ENCODE measurements around the gene LTA.

Gene LTA

GRCh38 chr6:31574106-31575061 is 2.3 kb downstream of the LTA start:
- DNase-seq, result no peak

DNA sequence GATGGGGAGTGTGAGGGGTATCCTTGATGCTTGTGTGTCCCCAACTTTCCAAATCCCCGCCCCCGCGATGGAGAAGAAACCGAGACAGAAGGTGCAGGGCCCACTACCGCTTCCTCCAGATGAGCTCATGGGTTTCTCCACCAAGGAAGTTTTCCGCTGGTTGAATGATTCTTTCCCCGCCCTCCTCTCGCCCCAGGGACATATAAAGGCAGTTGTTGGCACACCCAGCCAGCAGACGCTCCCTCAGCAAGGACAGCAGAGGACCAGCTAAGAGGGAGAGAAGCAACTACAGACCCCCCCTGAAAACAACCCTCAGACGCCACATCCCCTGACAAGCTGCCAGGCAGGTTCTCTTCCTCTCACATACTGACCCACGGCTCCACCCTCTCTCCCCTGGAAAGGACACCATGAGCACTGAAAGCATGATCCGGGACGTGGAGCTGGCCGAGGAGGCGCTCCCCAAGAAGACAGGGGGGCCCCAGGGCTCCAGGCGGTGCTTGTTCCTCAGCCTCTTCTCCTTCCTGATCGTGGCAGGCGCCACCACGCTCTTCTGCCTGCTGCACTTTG is 3.3 kb downstream of the LTA start, which contains the start of gene TNF:
TSS of gene TNF (plus strand) at position 231 of the 567 bp plus-strand sequence. CDS start at position 408, 177 bp downstream.
- DNase-seq, result peak; percentile 92

DNA sequence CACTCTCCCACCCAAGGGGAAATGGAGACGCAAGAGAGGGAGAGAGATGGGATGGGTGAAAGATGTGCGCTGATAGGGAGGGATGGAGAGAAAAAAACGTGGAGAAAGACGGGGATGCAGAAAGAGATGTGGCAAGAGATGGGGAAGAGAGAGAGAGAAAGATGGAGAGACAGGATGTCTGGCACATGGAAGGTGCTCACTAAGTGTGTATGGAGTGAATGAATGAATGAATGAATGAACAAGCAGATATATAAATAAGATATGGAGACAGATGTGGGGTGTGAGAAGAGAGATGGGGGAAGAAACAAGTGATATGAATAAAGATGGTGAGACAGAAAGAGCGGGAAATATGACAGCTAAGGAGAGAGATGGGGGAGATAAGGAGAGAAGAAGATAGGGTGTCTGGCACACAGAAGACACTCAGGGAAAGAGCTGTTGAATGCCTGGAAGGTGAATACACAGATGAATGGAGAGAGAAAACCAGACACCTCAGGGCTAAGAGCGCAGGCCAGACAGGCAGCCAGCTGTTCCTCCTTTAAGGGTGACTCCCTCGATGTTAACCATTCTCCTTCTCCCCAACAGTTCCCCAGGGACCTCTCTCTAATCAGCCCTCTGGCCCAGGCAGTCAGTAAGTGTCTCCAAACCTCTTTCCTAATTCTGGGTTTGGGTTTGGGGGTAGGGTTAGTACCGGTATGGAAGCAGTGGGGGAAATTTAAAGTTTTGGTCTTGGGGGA is 4.0 kb downstream of the LTA start:
- no peak for DNase-seq

DNA sequence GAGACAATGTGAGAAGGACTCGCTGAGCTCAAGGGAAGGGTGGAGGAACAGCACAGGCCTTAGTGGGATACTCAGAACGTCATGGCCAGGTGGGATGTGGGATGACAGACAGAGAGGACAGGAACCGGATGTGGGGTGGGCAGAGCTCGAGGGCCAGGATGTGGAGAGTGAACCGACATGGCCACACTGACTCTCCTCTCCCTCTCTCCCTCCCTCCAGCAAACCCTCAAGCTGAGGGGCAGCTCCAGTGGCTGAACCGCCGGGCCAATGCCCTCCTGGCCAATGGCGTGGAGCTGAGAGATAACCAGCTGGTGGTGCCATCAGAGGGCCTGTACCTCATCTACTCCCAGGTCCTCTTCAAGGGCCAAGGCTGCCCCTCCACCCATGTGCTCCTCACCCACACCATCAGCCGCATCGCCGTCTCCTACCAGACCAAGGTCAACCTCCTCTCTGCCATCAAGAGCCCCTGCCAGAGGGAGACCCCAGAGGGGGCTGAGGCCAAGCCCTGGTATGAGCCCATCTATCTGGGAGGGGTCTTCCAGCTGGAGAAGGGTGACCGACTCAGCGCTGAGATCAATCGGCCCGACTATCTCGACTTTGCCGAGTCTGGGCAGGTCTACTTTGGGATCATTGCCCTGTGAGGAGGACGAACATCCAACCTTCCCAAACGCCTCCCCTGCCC is 4.9 kb downstream of the LTA start:
- DNase-seq, result peak; percentile 64

DNA sequence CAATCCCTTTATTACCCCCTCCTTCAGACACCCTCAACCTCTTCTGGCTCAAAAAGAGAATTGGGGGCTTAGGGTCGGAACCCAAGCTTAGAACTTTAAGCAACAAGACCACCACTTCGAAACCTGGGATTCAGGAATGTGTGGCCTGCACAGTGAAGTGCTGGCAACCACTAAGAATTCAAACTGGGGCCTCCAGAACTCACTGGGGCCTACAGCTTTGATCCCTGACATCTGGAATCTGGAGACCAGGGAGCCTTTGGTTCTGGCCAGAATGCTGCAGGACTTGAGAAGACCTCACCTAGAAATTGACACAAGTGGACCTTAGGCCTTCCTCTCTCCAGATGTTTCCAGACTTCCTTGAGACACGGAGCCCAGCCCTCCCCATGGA is 5.5 kb downstream of the LTA start:
- no peak for DNase-seq

GRCh38 chr6:31578184-31579118 is 6.4 kb downstream of the LTA start:
- DNase-seq, result no peak

DNA sequence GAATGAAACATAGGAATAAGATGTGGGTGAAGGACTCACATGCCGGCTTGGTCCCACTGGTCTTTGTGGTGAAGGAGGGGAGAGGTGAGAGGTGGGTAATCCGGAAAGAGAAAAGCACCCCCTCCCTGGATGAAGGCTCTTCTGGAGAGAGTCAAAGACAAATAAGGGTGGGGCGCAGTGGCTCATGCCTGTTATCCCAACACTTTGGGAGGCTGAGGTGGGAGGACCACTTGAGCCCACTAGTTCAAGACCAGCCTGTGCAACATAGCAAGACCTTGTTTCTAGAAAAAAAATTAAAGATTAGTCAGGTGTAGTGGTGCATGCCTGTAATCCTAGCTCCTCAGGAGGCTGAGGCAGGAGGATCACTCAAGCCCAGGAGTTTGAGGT is 7.0 kb downstream of the LTA start:
- DNase-seq, result no peak

DNA sequence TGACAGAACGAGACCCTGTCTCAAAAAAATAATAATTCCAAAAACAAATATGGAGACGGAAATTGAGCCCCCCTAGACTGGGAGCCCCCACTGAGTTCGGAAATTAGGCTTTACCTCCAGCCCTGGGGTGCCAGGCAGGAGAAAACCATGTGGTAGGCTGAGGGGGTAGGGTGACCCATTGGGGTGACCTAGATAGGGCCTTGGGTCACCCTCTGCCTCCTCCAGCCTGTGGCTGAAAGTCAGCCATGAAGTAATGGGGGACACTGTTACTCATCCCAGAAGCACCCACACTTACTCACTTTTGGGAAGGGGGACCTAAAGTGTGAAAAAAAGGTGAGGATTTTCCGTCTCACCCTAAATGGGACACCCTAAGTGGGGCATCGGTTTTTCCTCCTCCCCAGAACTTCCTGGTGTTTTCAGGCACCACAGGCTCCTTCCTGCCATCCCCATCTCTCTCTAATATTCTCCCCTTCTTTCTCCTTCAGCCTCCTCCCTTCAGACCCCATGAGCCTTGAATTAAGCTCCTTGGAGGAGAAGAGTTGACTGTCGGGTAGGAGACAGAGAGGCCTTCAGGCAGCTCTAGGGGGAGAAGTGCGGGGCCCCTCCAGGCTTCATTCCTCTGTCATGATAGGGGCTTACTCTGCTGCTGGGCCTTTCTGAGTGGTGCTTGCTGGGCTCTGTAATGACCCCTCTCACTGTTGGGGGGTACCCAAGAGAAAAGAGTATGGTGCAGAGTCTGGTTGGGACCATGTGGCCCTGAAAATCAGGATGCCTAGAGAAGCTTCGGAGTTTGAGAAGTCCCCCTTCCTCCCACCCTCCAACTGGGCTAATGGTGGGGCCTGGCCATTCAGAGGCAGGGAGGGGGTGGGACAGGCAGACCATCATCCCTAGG is 7.7 kb downstream of the LTA start:
- no peak for DNase-seq

DNA sequence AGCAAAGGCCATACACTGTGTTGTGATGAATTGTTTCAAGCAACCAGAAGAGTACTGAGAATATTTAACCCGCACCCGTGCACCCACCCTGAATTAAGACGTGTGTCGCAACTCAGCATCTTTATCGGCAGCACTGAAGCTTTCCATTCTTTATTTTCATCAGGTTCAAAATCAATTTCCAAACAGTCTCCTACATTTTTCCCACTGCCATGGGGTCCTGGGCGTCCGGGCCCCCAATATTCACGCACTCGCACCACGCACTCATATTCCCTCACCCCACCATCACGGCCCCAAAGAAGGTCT is 8.3 kb downstream of the LTA start:
- DNase-seq, result no peak

GRCh38 chr6:31580807-31581433 is 8.8 kb downstream of the LTA start:
- DNase-seq, result peak; percentile 91

DNA sequence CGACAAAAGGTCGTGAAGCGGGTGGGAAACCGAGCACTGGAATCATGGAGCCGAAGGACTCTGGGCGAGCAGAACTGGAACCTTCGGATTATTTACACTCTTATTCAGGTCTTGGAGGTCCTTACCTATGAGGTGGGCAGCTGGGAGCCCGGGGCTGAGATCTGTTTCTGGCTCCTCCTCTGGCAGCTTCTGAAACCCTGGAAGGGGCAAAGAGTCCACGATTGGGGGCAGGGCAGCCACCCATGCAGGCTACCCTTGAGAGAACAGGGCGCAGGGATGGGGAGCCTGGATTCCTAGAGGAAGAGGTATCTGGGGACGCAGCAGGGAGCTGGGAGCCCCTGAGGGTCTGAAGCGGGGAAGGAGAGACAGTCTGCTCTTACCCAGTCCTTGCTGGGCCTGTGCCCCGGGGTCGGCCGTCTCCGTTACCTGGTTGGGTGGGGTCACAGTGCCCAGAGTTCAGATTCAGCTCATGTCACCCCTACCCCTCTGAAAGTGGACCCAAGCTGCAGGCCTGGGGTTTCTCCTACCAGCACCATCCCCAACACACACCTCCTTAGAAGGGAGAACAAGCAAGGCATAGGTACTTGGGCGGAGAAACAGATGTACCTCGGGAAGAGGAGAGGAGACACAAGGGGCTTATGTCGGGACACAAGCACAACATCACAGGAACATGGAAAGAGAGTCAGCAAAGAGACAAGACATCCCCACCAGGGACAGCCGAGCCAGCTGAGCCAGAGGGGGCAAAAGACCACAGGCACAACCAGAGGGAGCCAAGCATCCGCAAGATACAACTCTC is 9.5 kb downstream of the LTA start:
- DNase-seq, result no peak

- peak; percentile 84 for DNase-seq
Observed at GRCh38 chr6:31582230-31582643, 10.1 kb downstream of the LTA start, which contains the start of gene LTB. Gene LTB (minus strand): TSS chr6:31582424. CDS start chr6:31582417, 7 bp downstream.

- peak; percentile 73 for DNase-seq
Observed at GRCh38 chr6:31585491-31585890, 13.4 kb downstream of the LTA start.

- no peak for DNase-seq
Observed at GRCh38 chr6:31586008-31586407, 13.9 kb downstream of the LTA start, which contains the start of gene LST1. Gene LST1 (plus strand): TSS chr6:31586277. CDS start chr6:31587300, 1,023 bp downstream.

DNA sequence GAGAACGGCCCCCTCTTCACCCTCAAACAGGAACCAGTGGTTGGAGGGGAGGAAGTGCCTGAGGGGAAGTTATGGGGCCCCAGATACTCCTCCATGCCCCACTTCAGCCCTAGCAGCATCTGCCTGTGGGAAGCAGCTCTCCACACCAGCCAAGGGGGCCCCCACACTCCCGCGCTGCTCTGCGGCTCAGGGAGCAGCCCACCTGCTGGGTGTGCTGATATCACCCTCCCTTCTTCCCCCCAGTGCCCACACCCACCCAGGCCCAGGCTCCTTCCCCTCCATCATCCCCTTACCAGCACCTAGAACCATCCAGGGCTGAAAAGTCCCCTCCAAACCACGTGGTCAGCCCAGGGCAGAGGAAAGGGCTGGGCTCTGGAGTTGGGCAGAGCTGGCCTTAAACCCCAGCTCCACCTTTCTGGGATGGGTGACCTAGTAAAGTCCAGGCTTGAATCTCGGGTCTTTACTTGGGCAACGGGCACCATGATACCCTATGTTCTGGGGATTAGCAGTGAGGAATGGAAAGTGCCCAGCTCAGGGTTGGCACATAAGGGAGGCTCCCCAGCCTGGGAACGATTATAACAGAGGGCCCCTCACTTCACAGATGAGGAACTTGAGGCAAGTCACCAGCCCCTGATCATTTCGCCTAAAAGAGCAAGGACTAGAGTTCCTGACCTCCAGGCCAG is 14.7 kb downstream of the LTA start:
- peak; percentile 56 for DNase-seq

DNA sequence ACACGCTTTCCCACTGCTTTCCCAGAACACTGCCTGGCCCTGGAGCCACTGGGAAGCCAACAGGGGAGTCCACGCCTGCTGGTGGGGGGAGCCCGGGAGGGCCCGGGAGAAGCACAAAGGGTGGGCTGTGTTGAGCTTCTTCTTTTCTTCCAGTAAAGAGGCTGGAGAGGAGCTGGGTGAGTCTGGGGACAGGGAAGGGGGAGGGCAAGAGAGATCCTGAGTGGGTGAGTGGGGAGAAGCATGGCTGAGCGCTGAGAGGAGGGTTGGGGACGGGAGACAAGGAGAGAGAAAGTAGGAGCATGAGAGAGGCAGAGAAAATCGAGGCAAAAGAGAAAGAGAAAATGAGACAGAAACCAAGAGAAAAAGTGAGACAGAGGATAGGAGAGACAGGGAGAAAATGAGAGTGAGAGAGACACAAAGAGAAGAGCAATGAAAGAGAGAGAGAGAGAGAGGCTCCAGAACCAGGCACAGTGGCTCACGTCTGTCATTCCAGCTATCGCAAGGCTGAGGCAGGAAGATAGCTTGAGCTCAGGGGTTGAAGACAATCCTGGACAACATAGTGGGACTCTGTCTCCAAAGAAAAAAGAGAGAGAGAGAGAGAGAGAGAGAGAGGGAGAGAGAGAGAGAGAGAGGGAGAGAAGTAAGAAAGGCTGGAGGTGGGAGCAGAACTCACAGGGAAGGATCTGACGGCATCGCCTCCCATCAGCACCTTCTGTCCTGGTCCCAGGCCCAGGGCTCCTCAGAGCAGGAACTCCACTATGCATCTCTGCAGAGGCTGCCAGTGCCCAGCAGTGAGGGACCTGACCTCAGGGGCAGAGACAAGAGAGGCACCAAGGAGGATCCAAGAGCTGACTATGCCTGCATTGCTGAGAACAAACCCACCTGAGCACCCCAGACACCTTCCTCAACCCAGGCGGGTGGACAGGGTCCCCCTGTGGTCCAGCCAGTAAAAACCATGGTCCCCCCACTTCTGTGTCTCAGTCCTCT is 16.0 kb downstream of the LTA start:
- no peak for DNase-seq

- DNase-seq, result no peak
Observed at GRCh38 chr6:31588871-31589650, 17.0 kb downstream of the LTA start.

Measured in CD4-positive, alpha-beta T cell treated with Interleukin-12 subunit alpha and Interleukin-12 subunit beta, for 1 hour (primary cell).